Hematopoietic multipotent progenitor cell treated with erythropoietin and hydrocortisone succinate and interleukin-3 and kit ligand, for 17 days (in vitro differentiated cells): ENCODE measurements around the gene STK25.
A peak's percentile ranks its signal among the peaks of the same experiment; 100 is the strongest.

Source experiments
- DNase-seq: peaks from one replicate; pipeline ENCODE4 v3.0.0-alpha.2; 2015; ENCODE audit warnings: low spot score

STK25 gene

DNA sequence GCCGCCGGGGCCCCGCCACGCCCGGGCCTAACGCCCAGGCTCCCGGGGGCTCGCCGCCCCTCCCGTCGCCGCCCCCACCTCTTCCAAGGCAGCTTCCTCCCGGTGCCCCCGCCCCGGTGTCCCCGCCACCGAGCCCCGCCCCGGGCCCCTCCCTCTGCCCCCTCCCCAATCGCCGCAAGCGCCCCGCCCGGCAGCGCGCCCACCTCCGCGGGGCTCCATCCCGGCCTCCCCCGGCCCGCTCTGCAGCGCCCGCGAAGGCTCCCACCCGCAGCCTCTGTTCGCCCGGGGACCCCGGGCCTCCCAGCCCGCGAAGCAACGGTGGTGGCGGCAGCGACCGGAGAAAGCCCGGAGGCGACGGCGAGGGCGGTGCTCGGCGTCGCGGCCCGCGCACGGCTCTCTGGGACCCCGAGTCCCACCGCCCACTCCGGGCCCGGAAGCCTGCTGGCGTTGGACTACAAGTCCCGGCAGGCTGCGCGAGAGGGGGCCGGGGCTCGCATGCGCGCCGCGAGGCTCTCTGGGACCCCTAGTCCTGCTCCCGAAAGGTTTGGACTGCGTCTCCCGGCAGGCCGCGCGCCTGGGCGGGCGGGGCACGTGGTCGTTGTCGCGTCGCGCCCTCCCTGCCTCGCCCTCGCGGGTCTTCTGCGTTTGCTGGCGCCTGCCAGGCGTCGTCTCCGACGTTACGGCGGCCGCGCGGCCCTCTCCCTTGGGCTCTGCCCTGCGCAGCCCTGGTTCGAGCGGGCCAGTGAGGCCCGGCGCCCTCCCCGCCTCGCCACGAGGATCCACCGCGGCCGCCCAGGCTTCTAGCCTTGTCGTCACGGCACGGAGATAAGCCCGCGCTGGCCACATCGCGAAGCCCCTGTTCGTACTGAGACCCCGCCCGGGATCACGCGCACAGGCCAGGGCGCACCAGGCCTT is at the start of gene STK25:
Gene STK25, minus strand, starts transcription at position 345 of the 915 bp plus-strand sequence. CDS start 549 bp downstream, outside the sequence.
- peak; percentile 87 for DNase-seq

- no peak for DNase-seq
Observed at GRCh38 chr2:241556746-241557145, 48.4 kb upstream of the STK25 start.

DNA sequence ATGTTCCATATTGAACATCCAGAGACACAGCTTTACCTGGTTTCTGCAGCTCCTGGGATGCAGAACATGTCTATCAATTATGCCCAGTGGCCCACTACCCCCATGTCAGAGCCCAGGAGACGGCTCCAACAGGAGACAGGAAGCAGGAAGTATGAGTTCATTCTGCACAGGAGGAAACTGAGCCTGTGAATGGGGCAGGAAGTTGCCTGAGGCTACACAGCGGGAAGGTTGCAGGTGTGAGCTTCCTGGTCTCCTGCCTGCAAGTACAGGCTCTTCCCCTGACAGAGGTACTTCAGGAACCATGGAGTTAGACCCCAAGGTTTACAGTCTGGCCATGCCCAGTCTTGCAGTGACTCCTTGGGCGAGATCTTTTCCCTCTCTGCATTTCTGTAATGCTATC is 47.3 kb upstream of the STK25 start:
- DNase-seq, result no peak

- DNase-seq, result no peak
Observed at GRCh38 chr2:241554610-241555322, 46.4 kb upstream of the STK25 start.

DNA sequence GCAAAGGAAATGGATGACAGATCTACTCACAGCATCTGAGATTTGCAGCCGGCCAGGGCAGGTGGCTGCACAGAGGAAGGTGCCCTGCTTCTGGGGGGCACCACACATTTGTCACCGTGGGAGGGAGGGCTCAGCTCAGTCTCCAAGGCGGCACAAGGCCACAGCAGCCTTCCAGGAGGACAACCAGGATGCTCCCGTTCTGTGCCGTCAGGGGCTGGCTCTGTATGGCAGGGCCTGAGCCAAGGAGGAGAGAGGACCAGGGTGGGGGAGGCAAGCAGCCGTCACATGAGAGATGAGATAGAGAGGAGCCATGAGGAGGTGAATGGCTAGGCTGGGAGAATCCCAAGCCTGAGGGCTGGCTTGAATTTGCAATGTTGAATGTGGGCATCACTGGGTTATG is 45.6 kb upstream of the STK25 start:
- no peak for DNase-seq

GRCh38 chr2:241553512-241553830 is 45.1 kb upstream of the STK25 start:
- DNase-seq, result no peak

DNA sequence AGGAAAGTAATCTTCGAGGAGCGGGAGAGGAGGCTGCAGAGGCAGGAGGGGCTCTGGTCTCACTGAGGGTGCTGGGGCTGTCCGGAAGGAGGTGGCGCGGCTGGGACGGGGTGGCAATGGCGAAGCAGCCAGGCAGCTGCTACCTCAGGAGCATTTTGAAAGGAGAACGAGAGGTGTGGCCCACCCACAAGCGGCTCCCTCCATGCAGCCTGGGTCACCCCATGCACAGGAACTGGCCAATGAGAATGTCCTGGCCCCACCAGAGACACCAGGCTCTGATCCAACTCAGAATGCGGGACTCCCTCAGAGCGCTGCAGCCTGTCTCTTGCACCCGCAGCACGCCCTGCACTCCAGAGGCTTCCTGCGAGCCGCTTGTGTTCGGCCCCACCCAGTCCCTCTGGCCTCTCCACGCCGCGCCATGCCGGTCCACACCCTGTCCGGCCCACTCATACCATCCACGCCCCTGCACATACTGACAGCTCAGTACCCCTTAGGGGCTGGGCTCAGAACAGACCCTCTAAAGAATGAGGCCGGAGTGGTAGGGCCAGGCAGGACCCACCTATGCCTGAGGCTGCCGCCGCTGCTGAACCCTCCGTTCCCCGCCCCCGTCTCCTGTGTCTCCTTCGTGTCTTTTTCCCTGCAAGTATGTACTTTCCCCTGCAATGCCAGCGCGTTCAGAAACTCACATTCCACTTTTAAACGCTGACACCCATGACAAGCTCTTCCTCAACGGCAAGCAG is 43.8 kb upstream of the STK25 start:
- DNase-seq, result no peak

DNA sequence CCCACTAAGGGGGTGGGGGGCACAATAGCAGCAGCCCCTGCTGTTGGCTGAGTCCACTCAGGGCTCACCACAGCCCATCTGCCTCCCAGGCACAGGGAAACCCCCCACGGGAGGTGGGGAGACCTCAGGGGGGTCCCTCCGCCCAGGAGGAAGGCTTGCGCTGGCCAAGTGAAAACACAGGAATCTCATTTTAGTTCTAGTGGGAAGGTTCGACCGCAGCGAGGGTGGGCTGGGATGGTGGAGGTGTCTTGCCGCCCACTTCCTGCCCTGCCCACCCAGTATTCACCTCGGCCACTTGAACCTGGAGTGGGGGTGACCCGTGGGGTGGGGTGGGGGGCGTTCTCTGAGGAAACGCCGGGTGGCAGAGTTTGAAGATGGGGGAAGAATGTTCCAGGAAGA is 43.2 kb upstream of the STK25 start:
- DNase-seq, result no peak

GRCh38 chr2:241550616-241551580 is 42.5 kb upstream of the STK25 start:
- no peak for DNase-seq

DNA sequence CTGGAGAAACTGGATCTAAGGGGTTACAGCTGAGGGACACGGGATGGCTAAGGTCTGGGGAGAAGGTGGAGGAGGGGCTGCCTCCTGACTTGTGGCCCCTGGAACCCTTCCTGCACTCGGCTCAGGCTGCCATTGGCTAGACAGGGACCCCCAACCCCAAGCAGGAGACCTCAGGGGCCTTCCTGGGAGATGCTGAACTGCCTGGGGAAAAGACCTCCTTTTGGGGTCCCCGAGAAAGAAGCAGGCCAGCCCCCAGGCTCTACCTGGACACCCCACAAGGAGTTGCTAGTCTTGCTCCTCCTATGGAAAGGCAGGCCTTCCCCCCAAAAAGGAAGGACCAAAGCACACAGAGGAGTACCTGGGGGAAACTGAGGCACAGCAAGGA is 40.1 kb upstream of the STK25 start:
- no peak for DNase-seq

- DNase-seq, result no peak
Observed at GRCh38 chr2:241547781-241548450, 39.5 kb upstream of the STK25 start.

DNA sequence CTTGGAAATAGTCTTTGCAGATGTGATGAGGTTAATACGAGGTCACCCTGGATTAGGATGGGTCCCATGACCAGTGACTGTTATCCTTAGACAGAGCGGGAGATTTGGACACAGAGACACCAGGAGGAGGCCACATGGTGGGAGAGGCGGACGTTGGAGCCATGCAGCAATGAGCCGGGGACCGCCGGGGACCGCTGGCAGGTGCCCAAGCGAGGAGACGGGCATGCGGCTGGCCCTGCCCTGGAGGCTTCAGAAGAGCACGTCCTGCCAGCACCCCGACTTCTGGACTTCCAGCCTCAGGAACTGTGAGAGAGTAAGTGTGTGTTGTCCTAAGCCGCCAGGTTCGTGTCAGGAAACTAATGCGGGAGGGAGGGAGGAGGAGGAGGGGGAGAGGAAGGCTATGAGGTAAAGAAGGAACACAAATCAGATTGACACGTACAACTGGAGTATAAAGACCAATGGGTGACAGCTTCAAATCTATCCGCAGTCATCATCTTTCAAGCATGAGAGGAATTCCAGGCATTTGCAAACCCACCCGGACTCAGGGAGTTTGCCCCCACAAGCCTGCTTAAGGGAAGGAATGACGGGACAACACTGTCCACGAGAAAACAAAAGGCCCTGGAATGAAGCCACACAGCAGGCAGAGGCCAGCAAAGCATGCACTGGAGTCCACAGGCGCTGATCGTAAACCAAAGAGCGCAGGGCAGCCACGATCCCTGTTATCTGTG is 38.6 kb upstream of the STK25 start:
- DNase-seq, result no peak

DNA sequence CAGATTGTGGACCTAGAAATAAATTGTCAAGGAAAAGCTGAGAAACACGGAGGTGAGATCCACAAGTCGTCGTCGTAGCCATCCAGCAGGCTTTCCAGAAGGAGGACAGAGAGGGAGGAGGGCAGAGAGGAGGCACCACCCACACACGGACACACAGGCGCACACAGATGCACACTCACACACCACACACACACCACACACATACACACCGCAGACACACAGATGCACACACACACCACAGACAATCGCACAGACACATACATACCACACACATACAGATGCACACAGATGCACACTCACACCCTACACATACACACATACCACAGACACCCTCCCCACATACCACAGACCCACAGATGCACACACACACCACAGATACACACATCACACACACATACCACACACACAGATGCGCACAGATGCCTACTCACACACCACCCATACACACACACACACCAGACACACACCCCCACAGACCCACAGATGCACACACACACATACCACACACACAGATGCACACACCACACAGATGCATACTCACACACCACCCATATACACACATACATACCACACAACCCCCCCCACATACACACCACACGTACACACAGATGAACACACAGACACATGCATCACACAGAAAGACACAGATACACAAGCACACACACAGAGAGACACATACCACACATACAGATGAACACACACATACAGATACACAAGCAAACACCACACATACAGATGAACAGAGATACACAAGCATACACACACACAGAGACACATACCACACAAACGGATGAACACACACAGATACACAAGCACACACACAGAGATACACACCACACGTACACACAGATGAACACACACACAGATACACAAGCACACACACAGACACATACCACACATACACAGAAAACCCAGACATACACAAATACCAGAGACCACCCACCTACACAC is 37.4 kb upstream of the STK25 start:
- DNase-seq, result no peak

GRCh38 chr2:241545106-241545505 is 36.7 kb upstream of the STK25 start:
- DNase-seq, result no peak

- DNase-seq, result no peak
Observed at GRCh38 chr2:241542278-241542605, 33.9 kb upstream of the STK25 start.

DNA sequence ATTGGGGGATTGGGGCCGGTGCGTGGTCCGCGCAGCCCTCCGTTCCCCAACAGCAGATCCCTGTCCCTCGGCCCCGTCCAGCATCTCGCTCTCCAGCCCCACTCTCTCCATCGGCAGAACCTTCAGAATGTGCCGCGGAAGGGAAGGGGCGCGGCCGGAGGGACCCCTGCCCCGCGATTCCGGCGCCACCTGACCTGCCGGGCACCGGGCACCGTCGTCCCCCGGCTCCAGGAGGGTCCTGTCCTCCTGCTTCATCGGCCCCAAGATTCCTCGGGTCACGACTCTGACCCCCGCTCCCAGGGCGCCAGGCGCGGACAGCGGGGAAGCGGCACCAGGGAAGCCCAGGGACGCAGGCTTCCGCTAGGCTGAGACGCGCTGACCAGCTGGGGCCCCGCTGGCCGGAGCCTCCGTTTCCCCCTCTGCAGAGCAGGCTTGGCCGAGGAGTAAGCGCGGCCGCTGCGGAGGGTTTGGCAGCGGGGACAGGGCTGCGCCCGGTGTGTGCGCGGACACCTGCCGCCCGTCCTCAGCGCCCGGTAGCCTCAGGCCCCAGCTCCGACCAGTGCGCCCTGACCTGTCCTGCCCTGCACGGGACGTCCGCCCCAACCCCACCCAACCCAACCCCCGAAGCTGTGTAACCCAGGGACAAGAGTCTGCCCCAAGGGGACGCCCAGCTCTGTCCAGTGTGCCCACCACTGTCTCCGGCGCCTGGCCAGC is 33.3 kb upstream of the STK25 start:
- no peak for DNase-seq

DNA sequence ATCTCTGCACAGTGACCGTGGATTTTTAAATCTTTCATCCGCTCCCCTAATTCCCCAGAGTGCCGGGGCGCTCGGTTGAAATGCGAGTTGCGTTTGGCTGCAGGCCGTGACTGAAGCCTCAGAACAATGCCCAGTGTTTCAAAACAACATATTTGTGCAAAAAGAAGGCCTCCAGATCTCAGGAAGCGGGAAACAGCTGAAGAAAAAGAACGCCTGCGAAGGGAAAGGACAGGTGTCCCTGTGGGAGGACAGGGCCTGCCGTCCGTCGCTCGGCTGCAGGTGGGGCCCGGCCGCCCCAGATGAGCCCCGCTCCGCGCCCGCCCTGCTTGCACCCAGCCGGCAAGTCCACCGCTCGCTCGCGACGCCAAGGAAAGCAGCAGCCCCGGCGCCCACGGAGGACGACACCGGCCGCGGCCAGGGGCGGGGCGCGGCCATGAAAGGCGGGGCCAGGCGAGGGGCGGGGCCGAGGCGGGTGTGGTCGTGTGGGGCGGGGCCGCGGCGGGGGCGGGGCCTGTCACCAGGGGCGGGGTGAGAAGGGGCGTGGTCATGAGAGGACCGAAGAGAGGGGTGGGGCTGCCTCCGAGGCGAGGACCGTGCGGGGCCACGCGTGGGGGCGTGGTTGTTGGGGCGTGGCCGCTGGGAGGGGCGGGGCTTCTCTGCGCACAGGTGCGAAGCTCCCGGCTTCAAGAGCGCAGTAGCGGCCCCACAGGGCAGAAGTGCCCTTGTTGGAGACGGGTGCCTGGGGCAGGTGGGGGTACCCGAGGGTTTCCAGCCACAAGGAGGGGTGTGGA is 32.6 kb upstream of the STK25 start:
- DNase-seq, result peak; percentile 74

DNA sequence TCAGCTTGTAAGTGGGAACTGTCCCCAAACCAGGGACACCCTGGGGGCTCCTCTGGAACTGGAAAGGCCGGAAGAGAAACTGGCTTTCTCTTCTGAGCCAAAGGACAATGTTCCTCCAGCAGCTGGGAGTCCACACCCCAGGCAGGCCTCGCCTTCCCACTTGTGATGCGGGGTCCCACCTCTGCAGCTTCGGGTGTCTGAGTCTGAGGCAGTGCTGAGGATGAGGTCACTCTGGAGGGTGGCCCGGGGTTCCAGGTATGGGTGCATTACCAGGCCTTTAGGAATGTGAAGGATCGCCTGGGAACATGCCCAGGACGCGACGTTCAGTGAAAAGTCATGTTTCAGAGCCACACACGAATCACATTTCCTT is 32.0 kb upstream of the STK25 start:
- DNase-seq, result no peak
